ENCODE results near the gene PCCA. TPM values are rescaled to one million over a fixed set of nuclear protein-coding genes. Genes with fewer than 3 reads are reported as not detected.
"Not testable (repeated sequence)": the region's sequence is repeated elsewhere in the genome, so short reads cannot be mapped to it uniquely, and the experiment has no call there.

The PCCA gene
- total and polyA plus RNA-seq, 2 donors (not counting 3 experiments of a cell fraction or from before 2014, with no cell fraction given), result 5.7 to 20.2 TPM

GRCh38 chr13:100214886-100215285, 126.0 kb downstream of the PCCA start:
- no peaks in the 10 kb centered on the region for H3K27me3 ChIP-seq (ENCODE audit: control insufficient read depth in 2 of 2, insufficient read depth in 2 of 2, low read length in 2 of 2)
- no peak overlapping the region for H3K4me2 ChIP-seq (ENCODE audit: insufficient read depth, low read length)
- ChIA-PET CTCF (interaction anchor here (0.8 kb wide), 1 partner anchor 20 kb away, joined by 3 read pairs; no protein-coding TSS in a partner anchor), POLR2A (no interaction called here)
- BruUV-seq (replicated peaks), result no TSS peak
- H3K27ac ChIP-seq (ENCODE audit: insufficient read depth, low read depth, low read length), result no peak overlapping the region
- H2AFZ ChIP-seq (ENCODE audit: low read depth, low read length), result no peak overlapping the region
- H4K20me1 ChIP-seq (replicated peaks; ENCODE audit: control insufficient read depth, extremely low read depth, insufficient read depth, low read length), result no peaks in the 10 kb centered on the region
- no peak overlapping the region for H3K4me3 ChIP-seq (replicated peaks in 1 of 3; ENCODE audit: insufficient read depth in 1 of 3, low read depth in 1 of 3, low read length in 3 of 3)
- no peaks in the 10 kb centered on the region for H3K36me3 ChIP-seq (ENCODE audit: control insufficient read depth in 2 of 2, extremely low read depth in 1 of 2, insufficient read depth in 2 of 2, low read length in 2 of 2)
- DNase-seq (ENCODE audit: low read depth, low spot score) (no peak), FAIRE-seq (no peak)
- no peaks in the 10 kb centered on the region for H3K79me2 ChIP-seq (ENCODE audit: control insufficient read depth, insufficient read depth, low read length)
- TF ChIP-seq JUN (IDR thresholded peaks at IDR 0.05; ENCODE audit: borderline replicate concordance, insufficient read depth, insufficient read length, low read depth), result no peak
- no peak for TF ChIP-seq EZH2 (IDR thresholded peaks at IDR 0.05; ENCODE audit: borderline replicate concordance, low read depth, low read length, severe bottlenecking)
- TF ChIP-seq POLR2A (IDR thresholded peaks at IDR 0.05; ENCODE audit: low read depth, low read length), result no peak
- TF ChIP-seq POLR2AphosphoS5 (IDR thresholded peaks at IDR 0.05; ENCODE audit: insufficient read depth, low read depth, low read length), result no peak
- no peak for TF ChIP-seq FOS (IDR thresholded peaks at IDR 0.05; ENCODE audit: borderline replicate concordance, insufficient read depth, low read length)
- peaks cover 2% of the 10 kb centered on the region for H3K4me1 ChIP-seq (ENCODE audit: control insufficient read depth, extremely low read depth, insufficient read depth, low read length)
- H3K9ac ChIP-seq (replicated peaks; ENCODE audit: extremely low read depth, insufficient read depth, low read length), result no peak overlapping the region
- no peaks in the 10 kb centered on the region for H3K9me3 ChIP-seq (replicated peaks; ENCODE audit: control insufficient read depth, insufficient read depth, low read length)
- intact Hi-C loops (cut with micrococcal nuclease) (no loop called here), dilution Hi-C loops (cut with MboI; ENCODE audit: extremely low pct_ligation_motif_present, low sequenced_read_pairs) (no loop called here)
- H3K9me1 ChIP-seq (replicated peaks; ENCODE audit: control insufficient read depth, extremely low read depth, insufficient read depth, low read length), result no peaks in the 10 kb centered on the region

DNA sequence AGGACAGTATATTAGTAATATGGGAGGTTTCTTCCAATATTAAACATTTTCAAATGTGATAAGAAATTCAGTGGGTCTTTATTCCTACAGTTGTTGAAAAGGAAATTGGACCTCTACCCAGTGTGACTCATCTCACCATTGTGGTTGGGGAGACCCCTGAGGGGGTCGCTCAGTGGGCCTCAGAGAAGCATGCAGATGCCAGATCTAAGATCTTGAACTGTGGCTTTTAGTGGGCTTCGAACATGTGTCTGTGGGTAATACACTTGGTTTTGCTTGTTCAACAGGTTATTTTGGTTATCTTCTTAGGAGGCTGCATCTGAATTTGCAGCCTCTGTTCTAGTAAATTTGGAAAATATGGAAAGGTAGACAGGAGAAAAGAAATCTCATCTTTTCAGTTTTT, 132.3 kb downstream of the PCCA start:
- Histone ChIP-seq H3K4me3 (replicated peaks in 1 of 3; ENCODE audit: insufficient read depth in 1 of 3, low read depth in 1 of 3, low read length in 3 of 3) (no peak overlapping the region), H4K20me1 (replicated peaks; ENCODE audit: control insufficient read depth, extremely low read depth, insufficient read depth, low read length) (no peaks in the 10 kb centered on the region), H3K27ac (ENCODE audit: insufficient read depth, low read depth, low read length) (no peak overlapping the region), H3K9ac (replicated peaks; ENCODE audit: extremely low read depth, insufficient read depth, low read length) (no peak overlapping the region), H3K36me3 (ENCODE audit: control insufficient read depth in 2 of 2, extremely low read depth in 1 of 2, insufficient read depth in 2 of 2, low read length in 2 of 2) (no peaks in the 10 kb centered on the region), H3K4me1 (ENCODE audit: control insufficient read depth, extremely low read depth, insufficient read depth, low read length) (no peaks in the 10 kb centered on the region), H3K79me2 (ENCODE audit: control insufficient read depth, insufficient read depth, low read length) (no peaks in the 10 kb centered on the region), H3K27me3 (ENCODE audit: control insufficient read depth in 2 of 2, insufficient read depth in 2 of 2, low read length in 2 of 2) (no peaks in the 10 kb centered on the region), H3K9me3 (replicated peaks; ENCODE audit: control insufficient read depth, insufficient read depth, low read length) (no peaks in the 10 kb centered on the region), H2AFZ (ENCODE audit: low read depth, low read length) (no peak overlapping the region), H3K9me1 (replicated peaks; ENCODE audit: control insufficient read depth, extremely low read depth, insufficient read depth, low read length) (no peaks in the 10 kb centered on the region), H3K4me2 (ENCODE audit: insufficient read depth, low read length) (no peak overlapping the region)
- TF ChIP-seq, protein P1, sequence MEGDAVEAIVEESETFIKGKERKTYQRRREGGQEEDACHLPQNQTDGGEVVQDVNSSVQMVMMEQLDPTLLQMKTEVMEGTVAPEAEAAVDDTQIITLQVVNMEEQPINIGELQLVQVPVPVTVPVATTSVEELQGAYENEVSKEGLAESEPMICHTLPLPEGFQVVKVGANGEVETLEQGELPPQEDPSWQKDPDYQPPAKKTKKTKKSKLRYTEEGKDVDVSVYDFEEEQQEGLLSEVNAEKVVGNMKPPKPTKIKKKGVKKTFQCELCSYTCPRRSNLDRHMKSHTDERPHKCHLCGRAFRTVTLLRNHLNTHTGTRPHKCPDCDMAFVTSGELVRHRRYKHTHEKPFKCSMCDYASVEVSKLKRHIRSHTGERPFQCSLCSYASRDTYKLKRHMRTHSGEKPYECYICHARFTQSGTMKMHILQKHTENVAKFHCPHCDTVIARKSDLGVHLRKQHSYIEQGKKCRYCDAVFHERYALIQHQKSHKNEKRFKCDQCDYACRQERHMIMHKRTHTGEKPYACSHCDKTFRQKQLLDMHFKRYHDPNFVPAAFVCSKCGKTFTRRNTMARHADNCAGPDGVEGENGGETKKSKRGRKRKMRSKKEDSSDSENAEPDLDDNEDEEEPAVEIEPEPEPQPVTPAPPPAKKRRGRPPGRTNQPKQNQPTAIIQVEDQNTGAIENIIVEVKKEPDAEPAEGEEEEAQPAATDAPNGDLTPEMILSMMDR (IDR thresholded peaks at IDR 0.05; ENCODE audit: extremely low read depth in 1 of 2, insufficient read depth in 1 of 2, low read depth in 1 of 2, low read length in 2 of 2), result no peak
- TF ChIP-seq MAX (IDR thresholded peaks at IDR 0.05; ENCODE audit: insufficient read depth, insufficient read length), result no peak
- no peak for TF ChIP-seq MYC (IDR thresholded peaks at IDR 0.05; ENCODE audit: low read depth, low read length)
- TF ChIP-seq FOS (IDR thresholded peaks at IDR 0.05; ENCODE audit: borderline replicate concordance, insufficient read depth, low read length), result no peak
- TF ChIP-seq EZH2 (IDR thresholded peaks at IDR 0.05; ENCODE audit: borderline replicate concordance, low read depth, low read length, severe bottlenecking), result no peak
- TF ChIP-seq POLR2AphosphoS5 (IDR thresholded peaks at IDR 0.05; ENCODE audit: insufficient read depth, low read depth, low read length), result no peak
- no peak for TF ChIP-seq POLR2A (IDR thresholded peaks at IDR 0.05; ENCODE audit: low read depth, low read length)
- FAIRE-seq, result no peak
- DNase-seq (ENCODE audit: low read depth, low spot score), result no peak
- BruUV-seq (replicated peaks), result no TSS peak
- intact Hi-C loops (cut with micrococcal nuclease) (no loop called here), dilution Hi-C loops (cut with MboI; ENCODE audit: extremely low pct_ligation_motif_present, low sequenced_read_pairs) (no loop called here)
- POLR2A ChIA-PET, result no interaction called here
- CTCF ChIA-PET, result no interaction called here

DNA sequence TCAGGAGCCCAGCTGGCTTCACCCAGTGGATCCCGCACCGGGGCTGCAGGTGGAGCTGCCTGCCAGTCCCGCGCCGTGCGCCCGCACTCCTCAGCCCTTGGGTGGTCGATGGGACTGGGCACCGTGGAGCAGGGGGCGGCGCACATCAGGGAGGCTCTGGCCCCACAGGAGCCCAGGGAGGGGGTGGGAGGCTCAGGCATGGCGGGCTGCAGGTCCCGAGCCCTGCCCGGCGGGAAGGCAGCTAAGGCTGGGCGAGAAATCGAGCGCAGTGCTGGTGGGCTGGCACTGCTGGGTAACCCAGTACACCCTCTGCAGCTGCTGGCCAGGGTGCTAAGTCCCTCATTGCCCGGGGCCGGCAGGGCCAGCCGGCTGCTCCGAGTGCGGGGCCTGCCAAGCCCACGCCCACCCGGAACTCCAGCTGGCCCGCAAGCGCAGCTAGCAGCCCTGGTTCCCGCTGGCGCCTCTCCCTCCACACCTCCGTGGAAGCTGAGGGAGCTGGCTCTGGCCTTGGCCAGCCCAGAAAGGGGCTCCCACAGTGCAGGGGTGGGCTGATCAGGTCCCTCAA, 135.2 kb downstream of the PCCA start:
- POLR2A ChIA-PET; H3K79me2 ChIP-seq (ENCODE audit: control insufficient read depth, insufficient read depth, low read length); H3K9me3 ChIP-seq (replicated peaks; ENCODE audit: control insufficient read depth, insufficient read depth, low read length); H3K9me1 ChIP-seq (replicated peaks; ENCODE audit: control insufficient read depth, extremely low read depth, insufficient read depth, low read length); FAIRE-seq; dilution Hi-C loops (cut with MboI; ENCODE audit: extremely low pct_ligation_motif_present, low sequenced_read_pairs); intact Hi-C loops (cut with micrococcal nuclease); H2AFZ ChIP-seq (ENCODE audit: low read depth, low read length); H3K4me2 ChIP-seq (ENCODE audit: insufficient read depth, low read length); H3K9ac ChIP-seq (replicated peaks; ENCODE audit: extremely low read depth, insufficient read depth, low read length); H4K20me1 ChIP-seq (replicated peaks; ENCODE audit: control insufficient read depth, extremely low read depth, insufficient read depth, low read length); H3K27ac ChIP-seq (ENCODE audit: insufficient read depth, low read depth, low read length); H3K27me3 ChIP-seq (ENCODE audit: control insufficient read depth in 2 of 2, insufficient read depth in 2 of 2, low read length in 2 of 2); H3K4me3 ChIP-seq (replicated peaks in 1 of 3; ENCODE audit: insufficient read depth in 1 of 3, low read depth in 1 of 3, low read length in 3 of 3); H3K36me3 ChIP-seq (ENCODE audit: control insufficient read depth in 2 of 2, extremely low read depth in 1 of 2, insufficient read depth in 2 of 2, low read length in 2 of 2); DNase-seq (ENCODE audit: low read depth, low spot score); BruUV-seq (replicated peaks); H3K4me1 ChIP-seq (ENCODE audit: control insufficient read depth, extremely low read depth, insufficient read depth, low read length): not testable (repeated sequence)
- CTCF ChIA-PET, result interaction anchor here (0.9 to 1.2 kb wide), 2 partner anchors 9 to 11 kb away, joined by 3 to 11 read pairs; no protein-coding TSS in a partner anchor
